GM19193 (cell line): Measurements from ENCODE around the gene STAM.

Source experiments
- POLR2A ChIP-seq: IDR thresholded peaks from 4 replicates; pipeline ENCODE4 v1.6.1; 2011; ENCODE audit not compliant: insufficient read depth, insufficient read length; ENCODE audit errors: extremely low read depth

The STAM gene

DNA sequence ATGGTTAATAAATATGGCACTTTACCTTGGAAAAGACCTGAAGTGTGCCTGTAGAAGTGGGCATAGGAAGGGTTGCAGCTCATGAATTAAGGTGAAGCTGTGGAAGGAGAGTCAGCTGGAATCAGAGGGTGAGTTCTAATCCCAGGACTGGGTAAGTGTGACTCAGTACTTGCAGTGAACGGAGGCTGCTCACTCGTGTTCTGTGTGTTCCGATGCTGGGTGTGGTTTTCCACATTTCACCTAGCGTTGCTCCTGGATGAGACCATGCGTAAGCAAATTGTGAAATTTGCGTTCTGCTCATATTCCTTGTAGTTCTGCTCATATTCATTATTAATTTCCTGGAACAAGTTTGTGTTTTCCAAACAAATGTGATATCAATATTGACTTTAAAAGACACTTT is 85.7 kb downstream of the STAM start:
- TF ChIP-seq POLR2A = no peak

- no peak for TF ChIP-seq POLR2A
Observed at GRCh38 chr10:17730667-17731066, 86.7 kb downstream of the STAM start.

DNA sequence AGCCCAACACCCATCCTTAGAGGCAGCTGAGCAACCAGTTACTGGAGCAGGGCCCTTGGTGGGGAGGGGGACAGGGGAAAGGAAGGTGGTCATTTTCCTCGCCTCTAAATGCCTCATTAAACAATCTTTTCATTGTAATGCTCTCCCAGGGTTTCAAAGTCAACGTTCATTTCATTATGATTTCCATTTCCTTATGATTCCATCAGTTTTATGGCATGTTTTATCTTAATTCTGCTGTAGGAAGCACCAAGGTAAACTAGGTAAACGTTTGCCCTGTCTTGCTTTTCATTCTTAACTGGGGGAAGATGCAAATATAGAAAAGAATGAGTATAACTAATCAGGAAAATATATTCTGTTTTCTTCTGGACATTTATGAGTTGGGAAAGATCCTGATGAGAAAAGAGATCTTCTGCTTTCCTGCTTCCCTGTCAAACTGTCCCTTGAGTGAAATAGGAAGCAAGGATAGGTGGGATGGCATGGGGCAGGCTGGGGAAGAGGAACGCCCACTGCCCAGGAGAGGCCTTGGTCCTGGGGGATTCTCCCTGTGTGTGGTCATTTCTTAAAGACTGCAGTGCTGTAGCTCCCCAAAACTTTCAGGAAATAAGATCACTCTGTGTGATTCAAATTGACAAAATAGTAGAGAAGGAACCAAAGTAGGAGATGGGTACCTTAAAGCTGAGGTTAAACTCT is 87.5 kb downstream of the STAM start:
- no peak for TF ChIP-seq POLR2A

- no peak for TF ChIP-seq POLR2A
Observed at GRCh38 chr10:17733620-17734019, 89.7 kb downstream of the STAM start.

- TF ChIP-seq POLR2A = no peak
Observed at GRCh38 chr10:17734432-17735080, 90.6 kb downstream of the STAM start.

- no peak for TF ChIP-seq POLR2A
Observed at GRCh38 chr10:17735166-17735941, 91.4 kb downstream of the STAM start.

DNA sequence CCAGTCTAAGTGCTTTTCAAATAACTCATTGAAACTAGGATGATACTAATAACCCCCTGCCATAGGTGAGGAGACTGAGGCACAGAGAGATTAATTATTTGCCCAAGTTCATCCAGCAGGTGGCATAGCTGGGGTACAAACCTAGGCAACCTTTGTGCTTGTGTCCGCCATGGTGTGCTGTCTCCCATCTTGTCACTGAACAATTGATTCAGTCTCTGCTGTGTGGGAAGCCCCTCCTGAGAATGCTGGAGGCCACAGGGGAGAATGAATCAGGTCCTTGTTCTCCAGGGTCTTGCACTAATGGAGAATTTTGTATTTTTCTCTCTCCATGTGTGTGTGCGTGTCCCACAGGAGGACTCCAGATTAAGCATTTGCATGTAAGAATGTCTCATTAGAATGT is 92.3 kb downstream of the STAM start:
- no peak for TF ChIP-seq POLR2A

GRCh38 chr10:17737027-17737965 is 93.3 kb downstream of the STAM start:
- no peak for TF ChIP-seq POLR2A

DNA sequence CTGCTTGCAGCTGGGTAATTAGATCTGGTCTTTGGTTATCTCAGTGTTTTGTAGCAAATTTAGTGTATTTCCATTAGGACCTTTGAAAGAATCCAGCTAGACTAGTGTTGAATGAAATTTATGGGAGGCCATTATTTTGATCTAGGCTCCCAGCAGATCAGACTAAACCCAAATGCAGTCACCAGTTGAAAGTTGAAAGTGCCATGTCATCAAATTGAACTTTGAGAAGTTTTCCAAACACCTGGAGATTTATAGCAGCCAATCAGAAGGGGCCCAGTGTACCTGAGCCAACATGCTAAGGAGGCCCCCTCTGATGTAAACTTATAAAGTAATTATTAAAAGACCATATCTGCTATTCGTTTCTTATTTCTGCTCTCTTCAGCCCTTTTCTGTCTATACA is 96.7 kb downstream of the STAM start:
- no peak for TF ChIP-seq POLR2A

DNA sequence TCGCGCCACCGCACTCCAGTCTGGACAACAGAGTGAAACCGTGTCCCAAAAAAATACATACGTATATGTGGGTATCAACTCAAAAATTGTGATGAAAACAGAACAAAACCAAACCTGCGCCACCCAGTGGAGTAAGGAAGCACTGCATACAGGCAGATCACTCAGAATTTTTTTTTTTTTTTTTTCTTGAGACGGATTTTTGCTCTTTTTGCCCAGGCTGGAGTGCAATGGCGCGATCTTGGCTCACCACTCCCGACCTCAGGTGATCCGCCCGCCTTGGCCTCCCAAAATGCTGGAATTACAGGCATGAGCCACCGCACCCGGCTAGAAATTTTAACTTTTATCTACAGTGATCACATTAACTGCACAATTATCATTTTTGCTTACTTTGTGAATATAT is 99.0 kb downstream of the STAM start:
- no peak for TF ChIP-seq POLR2A

DNA sequence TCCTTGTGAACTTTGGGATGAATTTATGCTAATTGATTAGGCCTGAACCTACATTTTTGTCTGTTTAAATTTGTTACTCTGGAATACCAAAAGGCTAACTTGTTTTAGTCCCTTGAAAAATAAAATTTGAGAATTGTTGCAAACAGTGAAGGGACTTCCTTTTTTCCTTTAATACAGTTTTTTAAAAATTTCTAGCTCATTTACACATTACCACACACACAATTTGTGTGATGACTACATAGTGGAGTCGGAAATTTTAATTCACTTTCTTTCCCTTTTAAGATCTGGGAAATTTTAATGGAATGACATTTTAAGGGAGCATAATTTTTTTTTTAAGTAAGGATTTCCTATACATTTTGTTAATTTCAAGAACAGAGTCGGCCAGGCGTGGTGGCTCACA is 99.5 kb downstream of the STAM start:
- no peak for TF ChIP-seq POLR2A

DNA sequence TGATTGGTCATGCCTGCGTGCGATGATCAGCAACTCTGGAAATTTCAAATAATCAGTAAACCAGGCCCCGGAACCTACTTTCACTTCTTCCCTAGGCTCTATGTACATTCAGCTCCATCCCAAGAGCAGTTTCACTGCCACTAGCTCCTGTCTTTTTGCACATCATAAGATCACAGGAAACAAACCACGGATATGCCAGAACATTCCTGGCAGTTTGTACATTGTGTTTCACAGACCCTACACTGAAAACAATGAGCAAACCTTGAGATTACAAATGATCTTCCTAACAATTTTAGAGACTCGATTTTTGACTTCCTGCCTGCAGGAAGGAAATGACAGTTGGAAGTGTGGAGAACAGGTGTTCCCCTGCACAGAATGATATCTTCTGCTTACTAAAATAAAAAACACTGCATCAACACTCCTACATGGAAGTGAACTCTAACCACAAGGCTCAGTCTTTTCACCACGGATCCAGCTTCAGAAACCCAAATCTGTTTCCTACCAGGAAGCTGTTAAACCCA is 100.5 kb downstream of the STAM start:
- no peak for TF ChIP-seq POLR2A

DNA sequence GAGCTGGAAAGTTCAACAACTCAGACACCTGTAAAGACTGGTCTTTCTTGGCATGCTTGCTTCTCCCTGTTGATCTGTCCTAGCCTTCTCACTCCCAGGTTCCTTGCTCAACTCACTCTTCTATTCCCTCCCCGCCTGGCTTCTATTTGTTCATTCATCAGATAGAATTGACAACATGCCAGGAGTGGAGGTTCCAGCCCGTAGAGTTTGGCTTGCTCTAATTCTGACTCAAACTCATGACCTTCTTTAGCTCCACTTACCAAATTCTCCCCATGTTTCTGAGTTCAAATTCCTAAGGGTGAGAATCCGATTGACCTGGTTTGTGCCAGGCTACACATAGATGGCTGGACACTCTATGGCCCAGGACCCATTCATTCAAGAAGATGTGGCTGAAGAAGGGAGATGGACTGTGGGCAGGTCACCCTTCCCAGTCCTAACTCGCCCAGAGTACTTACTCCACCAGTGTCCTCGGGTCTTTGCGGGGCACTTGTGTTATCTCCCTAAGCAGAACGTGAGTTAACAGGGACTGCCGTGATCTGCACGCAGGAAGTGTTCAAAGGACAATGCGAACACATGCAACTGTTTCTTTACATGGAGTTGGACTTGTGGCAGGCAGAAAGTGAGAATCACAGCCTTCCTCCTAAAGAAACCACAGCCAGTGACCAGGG is 104.1 kb downstream of the STAM start:
- TF ChIP-seq POLR2A = no peak

DNA sequence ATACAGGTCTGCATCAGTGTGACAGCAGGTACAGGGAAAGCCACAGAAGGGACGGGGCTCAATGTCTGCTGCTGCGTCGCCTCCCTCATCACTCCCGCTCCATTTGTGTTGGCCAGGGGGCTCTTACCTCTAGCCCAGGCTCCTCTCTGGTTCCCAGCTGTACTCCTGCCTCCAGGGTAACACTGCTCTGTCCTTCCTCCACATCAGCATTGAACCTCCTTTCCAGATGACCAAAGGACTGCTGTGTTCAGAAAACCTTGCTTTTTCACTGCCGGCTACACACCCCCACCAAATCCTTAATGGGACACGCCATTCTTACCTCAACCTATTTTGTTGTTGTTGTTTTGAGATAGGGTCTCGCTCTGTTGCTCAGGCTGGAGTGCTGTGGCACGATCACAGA is 105.9 kb downstream of the STAM start:
- TF ChIP-seq POLR2A = no peak

DNA sequence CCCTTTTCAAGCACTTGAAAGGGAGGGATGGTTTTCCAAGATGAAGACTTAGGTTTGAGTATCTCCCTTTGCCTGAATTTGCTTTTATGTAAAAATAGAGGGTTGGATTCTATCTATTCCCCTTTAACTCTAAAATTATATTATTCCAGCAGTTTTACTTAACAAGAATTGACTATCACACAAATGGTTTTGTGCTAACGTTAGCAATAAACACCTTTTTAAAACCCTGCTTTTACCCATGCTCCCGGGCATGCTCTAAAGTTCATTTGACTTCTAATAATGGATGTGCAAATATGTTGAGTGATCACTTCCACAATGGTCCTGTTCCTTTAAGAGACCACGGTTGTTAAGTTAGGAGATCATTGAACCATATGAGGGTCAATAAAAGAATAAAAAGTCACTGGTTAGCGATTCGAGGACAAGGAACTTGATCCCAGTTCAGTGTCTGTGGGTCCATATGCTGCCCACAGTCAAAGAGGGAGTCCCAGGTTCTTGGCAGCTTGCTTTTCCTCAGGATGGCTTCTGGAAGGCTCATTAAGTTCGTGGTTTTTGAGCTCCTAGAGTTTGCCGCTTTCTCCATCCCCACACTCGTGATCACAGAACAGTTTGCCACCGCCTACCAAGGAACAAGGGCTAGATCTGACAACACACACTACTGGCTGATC is 108.0 kb downstream of the STAM start, which contains the start of gene TMEM236:
TMEM236 (plus strand) TSS at position 421 of the 665 bp plus-strand sequence; CDS start at position 516, 95 bp downstream.
- TF ChIP-seq POLR2A = no peak
